GM12891 (cell line): ENCODE measurements around the gene DZIP1.

ENCODE experiments used
- PAX5 ChIP-seq: IDR thresholded peaks from 2 replicates; pipeline ENCODE4 v1.6.1; 2011; ENCODE audit warnings: low read length, moderate library complexity, mild to moderate bottlenecking; ENCODE audit not compliant: insufficient read depth, severe bottlenecking
- POLR2A ChIP-seq: IDR thresholded peaks from 2 replicates; pipeline ENCODE4 v1.6.1; 2011; ENCODE audit warnings: low read depth, low read length, control low read depth
- POLR2AphosphoS5 ChIP-seq: IDR thresholded peaks from 2 replicates; pipeline ENCODE4 v1.6.1; 2011; ENCODE audit warnings: low read depth, low read length, control low read depth
- POU2F2 ChIP-seq: IDR thresholded peaks from 2 replicates; pipeline ENCODE4 v1.6.1; 2011; ENCODE audit warnings: low read depth, mild to moderate bottlenecking, control low read depth, low read length, moderate library complexity
- SPI1 ChIP-seq: IDR thresholded peaks from 2 replicates; pipeline ENCODE4 v1.6.1; 2011; ENCODE audit warnings: low read depth, low read length, control low read depth
- TAF1 ChIP-seq: IDR thresholded peaks from 2 replicates; pipeline ENCODE4 v1.6.1; 2011; ENCODE audit warnings: low read depth, low read length, control low read depth

DNA sequence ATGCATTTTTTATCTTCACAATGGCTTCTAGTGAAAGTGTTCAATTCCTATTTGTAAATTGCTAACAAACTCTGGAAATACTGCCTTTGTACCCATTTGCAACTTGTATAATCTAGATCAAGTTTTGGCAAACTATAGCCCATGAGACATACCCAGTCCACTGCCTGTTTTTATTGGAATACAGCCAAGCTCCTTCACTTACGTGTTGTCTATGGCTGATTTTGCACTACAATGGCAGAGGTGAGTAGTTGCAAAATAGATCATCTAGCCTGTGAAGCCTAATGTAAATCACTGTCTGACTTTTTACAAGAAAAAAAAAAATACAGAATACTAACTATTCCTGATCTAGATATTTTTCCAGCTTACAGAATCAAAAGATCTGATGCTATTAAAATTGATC is 37.1 kb downstream of the DZIP1 start:
- no peak for TF ChIP-seq POLR2A
- TF ChIP-seq SPI1 = no peak
- TF ChIP-seq POLR2AphosphoS5 = no peak
- TF ChIP-seq TAF1 = no peak
- no peak for TF ChIP-seq POU2F2
- no peak for TF ChIP-seq PAX5
